H1 (cell line): ENCODE data around the gene YIF1B. TPM values are rescaled to one million over a fixed set of nuclear protein-coding genes. Genes with fewer than 3 reads are reported as not detected.

Source experiments
- CTCF ChIA-PET: fragments of 300-600 bp; sonication (Branson Sonifier 250); formaldehyde crosslinking; loops from one replicate; lab custom pipeline; 2021; ENCODE audit not compliant: partially characterized antibody; lab: Charles Lee
- POLR2A ChIA-PET: fragments of 300-600 bp; sonication (Branson Sonifier 250); formaldehyde crosslinking; loops from one replicate; lab custom pipeline; 2021; ENCODE audit warnings: inconsistent platforms; ENCODE audit not compliant: partially characterized antibody; lab: Charles Lee
- DNase-seq, 2 experiments: peaks; one replicate each; pipeline versions ENCODE4 v3.0.0 to v3.0.0-alpha.2; 2010 to 2022; ENCODE audit warnings: low spot score in 2 of 2, low read depth in 1 of 2, mixed read lengths in 1 of 2
- FAIRE-seq: peaks from 2 replicates; lab custom pipeline; 2011; peaks lifted over from hg19 to GRCh38; lab: Jason Lieb, UNC
- H2AFZ ChIP-seq: 2 replicates; pipeline ENCODE4 v1.8.1; 2012; ENCODE audit warnings: low read length, inconsistent platforms
- H2AK5ac ChIP-seq: 2 replicates; pipeline ENCODE4 v1.6.1; 2013; ENCODE audit warnings: low read depth, low read length
- H2BK120ac ChIP-seq: replicated peaks from 2 replicates; pipeline ENCODE3; 2013; ENCODE audit warnings: low read depth, low read length, inconsistent platforms
- H2BK12ac ChIP-seq: 2 replicates; pipeline ENCODE4 v1.6.1; 2013; ENCODE audit warnings: low read depth, low read length
- H2BK15ac ChIP-seq: 2 replicates; pipeline ENCODE4 v1.6.1; 2013; ENCODE audit warnings: low read length
- H2BK20ac ChIP-seq: 2 replicates; pipeline ENCODE4 v1.6.1; 2013; ENCODE audit warnings: low read length
- H2BK5ac ChIP-seq: 2 replicates; pipeline ENCODE4 v1.6.1; 2013; ENCODE audit warnings: low read depth, low read length
- H3K14ac ChIP-seq: 2 replicates; pipeline ENCODE4 v1.6.1; 2013; ENCODE audit warnings: inconsistent platforms; ENCODE audit not compliant: insufficient read length
- H3K18ac ChIP-seq: 2 replicates; pipeline ENCODE4 v1.6.1; 2013; ENCODE audit warnings: low read length; ENCODE audit errors: extremely low read depth
- H3K23ac ChIP-seq: 2 replicates; pipeline ENCODE4 v1.6.1; 2013; ENCODE audit warnings: inconsistent platforms; ENCODE audit not compliant: insufficient read length
- H3K23me2 ChIP-seq: 2 replicates; pipeline ENCODE4 v1.6.1; 2013; ENCODE audit warnings: low read depth, low read length
- H3K27ac ChIP-seq: 2 replicates; pipeline ENCODE4 v1.6.1; 2011; ENCODE audit warnings: low read depth, low read length, inconsistent platforms
- H3K27me3 ChIP-seq, 4 experiments: replicated peaks in 1 of 4; 1 replicate in 1 of 4; 2 replicates in 3 of 4; pipeline versions ENCODE4 v1.6.1 to v1.8.1; 2011 to 2013; ENCODE audit warnings: low read length in 3 of 4, mild to moderate bottlenecking in 3 of 4, inconsistent platforms in 2 of 4, mixed read lengths in 2 of 4, moderate library complexity in 1 of 4; ENCODE audit not compliant: control insufficient read depth in 3 of 4, insufficient read depth in 3 of 4; ENCODE audit errors: extremely low read depth in 1 of 4
- H3K36me3 ChIP-seq, 4 experiments: 2 replicates each; pipeline versions ENCODE4 v1.6.1 to v1.8.1; 2011 to 2013; ENCODE audit warnings: mild to moderate bottlenecking in 4 of 4, low read length in 3 of 4, moderate library complexity in 2 of 4, control low read depth in 1 of 4, inconsistent platforms in 1 of 4; ENCODE audit not compliant: insufficient read depth in 4 of 4, control insufficient read depth in 2 of 4
- H3K4ac ChIP-seq: replicated peaks from 2 replicates; pipeline ENCODE3; 2013; ENCODE audit warnings: low read length, low read depth, mixed read lengths, inconsistent platforms; ENCODE audit not compliant: insufficient read length
- H3K4me1 ChIP-seq, 4 experiments: replicated peaks in 1 of 4; 1 replicate in 1 of 4; 2 replicates in 3 of 4; pipeline versions ENCODE4 v1.6.1 to v1.8.1; 2011 to 2013; ENCODE audit warnings: low read length in 3 of 4, inconsistent platforms in 2 of 4, mixed read lengths in 1 of 4; ENCODE audit not compliant: insufficient read depth in 4 of 4, control insufficient read depth in 3 of 4
- H3K4me2 ChIP-seq, 2 experiments: 2 replicates each; pipeline versions ENCODE4 v1.6.1 to v1.8.1; 2011 to 2013; ENCODE audit warnings: low read depth in 2 of 2, low read length in 2 of 2, control low read depth in 1 of 2, inconsistent platforms in 1 of 2, mild to moderate bottlenecking in 1 of 2; ENCODE audit not compliant: insufficient read depth in 1 of 2
- H3K4me3 ChIP-seq, 4 experiments: fragments of 200-600, 300-600 bp in 1 of 4; sonication (generic), shearing (Covaris generic), sonication (Bioruptor Twin) in 1 of 4; 2 replicates each; pipeline versions ENCODE4 v1.5.1 to v1.8.1; 2011 to 2016; ENCODE audit warnings: low read length in 4 of 4, low read depth in 3 of 4, control low read depth in 2 of 4, inconsistent platforms in 2 of 4, mild to moderate bottlenecking in 2 of 4, mixed read lengths in 1 of 4, moderate library complexity in 1 of 4; ENCODE audit not compliant: insufficient read depth in 2 of 4; ENCODE audit errors: extremely low read depth in 1 of 4
- H3K56ac ChIP-seq: replicated peaks from 2 replicates; pipeline ENCODE3; 2013; ENCODE audit warnings: low read depth, mild to moderate bottlenecking, mixed read lengths, low read length, inconsistent platforms; ENCODE audit not compliant: insufficient read length
- H3K79me1 ChIP-seq: 2 replicates; pipeline ENCODE4 v1.6.1; 2013; ENCODE audit warnings: low read depth, low read length, control low read depth
- H3K79me2 ChIP-seq, 2 experiments: 2 replicates each; pipeline versions ENCODE4 v1.6.1 to v1.8.1; 2012 to 2013; ENCODE audit warnings: low read length in 2 of 2, mild to moderate bottlenecking in 2 of 2, inconsistent platforms in 1 of 2; ENCODE audit not compliant: insufficient read depth in 2 of 2, control insufficient read depth in 1 of 2
- H3K9ac ChIP-seq, 4 experiments: replicated peaks in 1 of 4; 1 replicate in 1 of 4; 2 replicates in 3 of 4; pipeline versions ENCODE4 v1.6.1 to v1.8.1; 2011 to 2013; ENCODE audit warnings: low read depth in 3 of 4, low read length in 3 of 4, control low read depth in 2 of 4, mild to moderate bottlenecking in 2 of 4, moderate library complexity in 2 of 4, inconsistent platforms in 1 of 4; ENCODE audit errors: extremely low read depth in 1 of 4
- H3K9me3 ChIP-seq, 2 experiments: 2 replicates each; pipeline versions ENCODE4 v1.6.1 to v1.8.1; 2012 to 2013; ENCODE audit warnings: mild to moderate bottlenecking in 2 of 2, moderate library complexity in 2 of 2, control low read depth in 1 of 2, inconsistent platforms in 1 of 2, low read depth in 1 of 2, low read length in 1 of 2, mixed read lengths in 1 of 2; ENCODE audit not compliant: insufficient read depth in 2 of 2
- H4K20me1 ChIP-seq, 2 experiments: replicated peaks in 1 of 2; 2 replicates each; pipeline versions ENCODE3 to v1.8.1; 2011 to 2013; ENCODE audit warnings: inconsistent platforms in 2 of 2, low read length in 2 of 2, mild to moderate bottlenecking in 1 of 2; ENCODE audit not compliant: insufficient read depth in 2 of 2, control insufficient read depth in 1 of 2
- H4K5ac ChIP-seq: 2 replicates; pipeline ENCODE4 v1.6.1; 2013; ENCODE audit warnings: low read length, low read depth, mixed read lengths, inconsistent platforms; ENCODE audit not compliant: insufficient read length
- H4K8ac ChIP-seq: 2 replicates; pipeline ENCODE4 v1.8.0; 2013; ENCODE audit warnings: mild to moderate bottlenecking, moderate library complexity, low read length, inconsistent platforms; ENCODE audit not compliant: insufficient read depth; ENCODE audit errors: extremely low read depth
- H4K91ac ChIP-seq: replicated peaks from 2 replicates; pipeline ENCODE3; 2013; ENCODE audit warnings: low read length, mixed read lengths, inconsistent platforms; ENCODE audit not compliant: insufficient read length
- BACH1 ChIP-seq: IDR thresholded peaks from 2 replicates; pipeline ENCODE4 v1.6.1; 2012; ENCODE audit warnings: low read length, improper control_type of control experiment
- CBX5 ChIP-seq: fragments of 300-800, 300-1000 bp; sonication (generic); IDR thresholded peaks from 2 replicates; pipeline ENCODE4 v1.7.1; 2016; ENCODE audit warnings: antibody characterized with exemption, low read length, low read depth
- CTCF ChIP-seq, 3 experiments: IDR thresholded peaks; 1 replicate in 2 of 3; 2 replicates in 1 of 3; pipeline versions ENCODE4 v1.5.1 to v1.6.1; 2011; ENCODE audit warnings: low read length in 3 of 3, mild to moderate bottlenecking in 3 of 3, inconsistent platforms in 2 of 3, low read depth in 1 of 3, moderate library complexity in 1 of 3; ENCODE audit not compliant: insufficient read depth in 1 of 3; ENCODE audit errors: control extremely low read depth in 1 of 3
- EZH2 ChIP-seq: fragments of 200-600 bp; sonication (generic); IDR thresholded peaks from 2 replicates; pipeline ENCODE4 v1.7.1; 2012; ENCODE audit warnings: low read depth, mild to moderate bottlenecking, moderate library complexity, low read length, inconsistent platforms; ENCODE audit not compliant: severe bottlenecking
- JUN ChIP-seq: IDR thresholded peaks from 2 replicates; pipeline ENCODE4 v1.6.1; 2011; ENCODE audit warnings: low read depth, mild to moderate bottlenecking, improper control_type of control experiment, low read length
- KDM4A ChIP-seq: IDR thresholded peaks from one replicate; pipeline ENCODE4 v1.7.1; 2012; ENCODE audit warnings: low read depth, mild to moderate bottlenecking, moderate library complexity, low read length, inconsistent platforms; ENCODE audit not compliant: severe bottlenecking
- RBBP5 ChIP-seq: IDR thresholded peaks from 2 replicates; pipeline ENCODE4 v1.7.1; 2012; ENCODE audit warnings: low read depth, mild to moderate bottlenecking, inconsistent platforms, low read length, moderate library complexity, borderline replicate concordance
- SIRT6 ChIP-seq: IDR thresholded peaks from one replicate; pipeline ENCODE4 v1.7.1; 2012; ENCODE audit warnings: low read length, inconsistent platforms
- SP1 ChIP-seq: IDR thresholded peaks from 2 replicates; pipeline ENCODE4 v1.6.1; 2011; ENCODE audit warnings: low read depth, low read length
- SP4 ChIP-seq: IDR thresholded peaks from 2 replicates; pipeline ENCODE4 v1.6.1; 2012; ENCODE audit warnings: low read length, inconsistent platforms
- SRF ChIP-seq: IDR thresholded peaks from 2 replicates; pipeline ENCODE4 v1.6.1; 2011; ENCODE audit warnings: mild to moderate bottlenecking, low read depth, low read length, moderate library complexity
- TAF7 ChIP-seq: optimal IDR thresholded peaks from 2 replicates; pipeline ENCODE3; 2011; ENCODE audit warnings: low read depth, mild to moderate bottlenecking, inconsistent platforms, low read length, moderate library complexity, borderline replicate concordance
- WGBS, 2 experiments: shearing (Covaris generic) in 1 of 2; methylation state at CpG; one replicate each; pipeline versions ENCODE4 v1.1.6 to v1.1.7; 2013 to 2015; ENCODE audit warnings: low lambda C conversion rate in 2 of 2, mixed read lengths in 2 of 2, inconsistent platforms in 1 of 2, low coverage in 1 of 2, missing lambda C conversion rate in 1 of 2; ENCODE audit not compliant: insufficient replicate concordance in 2 of 2, insufficient coverage in 1 of 2, insufficient read length in 1 of 2; ENCODE audit errors: extremely low coverage in 1 of 2, missing lambda C conversion rate in 1 of 2; 5-methylcytosine and 5-hydroxymethylcytosine counted together
- polyA plus RNA-seq, 7 experiments: library from polyadenylated mRNA; depleted of rRNA in 3 of 7; stranded (reverse) in 5 of 7; unstranded in 2 of 7; fragments of >200 nt in 5 of 7; fragments of 200-250 nt in 2 of 7; gene quantifications; 1 replicate in 5 of 7; 2 replicates in 1 of 7; 4 replicates in 1 of 7; pipeline versions ENCODE4 v1.2.1 to v1.2.3, GENCODE V29; 2011 to 2013; ENCODE audit warnings: missing spikeins in 2 of 7, mixed read lengths in 2 of 7
- total RNA-seq: library from RNA; stranded (reverse); fragmentation: NEBNext Ultra II Directional; extraction: Animal tissue kit (Norgen Biotek cat#: 25700); gene quantifications from 2 replicates; pipeline ENCODE4 v1.2.1, GENCODE V29; 2021

The YIF1B gene
- total and polyA plus RNA-seq, 2 of the 8 experiments (the other 6 are each of a cell fraction or from before 2014, with no cell fraction given), result 89.6 to 305 TPM

- Histone ChIP-seq H3K23me2 (no peaks in the 10 kb centered on the region), H2AFZ (no peak overlapping the region), H3K79me1 (peaks cover 16% of the 10 kb centered on the region), H3K9me3 (no peaks in the 10 kb centered on the region), H2AK5ac (no peak overlapping the region), H2BK5ac (no peak overlapping the region), H2BK12ac (no peak overlapping the region), H3K23ac (no peak overlapping the region), H3K56ac (no peak overlapping the region), H3K14ac (no peak overlapping the region), H3K36me3 (peaks cover 10 to 48% (median 31%) of the 10 kb centered on the region in 4 experiments; a peak in 7 of 8 replicates), H3K9ac (no peak overlapping the region; a peak in 1 of 7 replicates), H3K18ac (no peak overlapping the region), H4K5ac (no peak overlapping the region), H2BK120ac (no peak overlapping the region), H4K20me1 (peaks cover 15 to 23% of the 10 kb centered on the region in 2 experiments), H2BK20ac (no peak overlapping the region), H3K4ac (no peak overlapping the region), H3K4me1 (no peaks in the 10 kb centered on the region), H3K27me3 (no peaks in the 10 kb centered on the region), H3K27ac (no peak overlapping the region), H4K91ac (no peak overlapping the region), H3K79me2 (peaks cover 3 to 28% of the 10 kb centered on the region in 2 experiments; a peak in 3 of 4 replicates), H4K8ac (no peak overlapping the region), H3K4me3 (no peak overlapping the region), H3K4me2 (no peak overlapping the region), H2BK15ac (no peak overlapping the region)
- DNase-seq (no peak), FAIRE-seq (no peak)
- ChIA-PET POLR2A (interaction anchor here (0.6 to 2.5 kb wide), 7 partner anchors 8 to 153 kb away, joined by 3 to 10 read pairs (median 4); partner anchors contain the start of gene SPINT2), CTCF (interaction anchor here (0.5 to 2.3 kb wide), 10 partner anchors 10 to 191 kb away, joined by 3 to 10 read pairs (median 5); no protein-coding TSS in a partner anchor)
- 88% methylated on average over 5 of the region's 5 CpGs; no CpG with 5 or more reads in 1 of the 2 experiments for WGBS, 2 experiments
- no peak for TF ChIP-seq BACH1
- no peak for TF ChIP-seq SRF
- no peak for TF ChIP-seq EZH2
- TF ChIP-seq RBBP5, result no peak
- TF ChIP-seq SP1, result no peak
- TF ChIP-seq JUN, result no peak
- TF ChIP-seq TAF7, result no peak
- no peak for TF ChIP-seq CBX5
- TF ChIP-seq KDM4A, result no peak
- no peak for TF ChIP-seq SIRT6
- TF ChIP-seq SP4, result no peak
- TF ChIP-seq CTCF (IDR thresholded peaks at IDR 0.05; ENCODE audit: control extremely low read depth in 1 of 3, insufficient read depth in 1 of 3, low read depth in 1 of 3, low read length in 3 of 3), result no peak
Measured at GRCh38 chr19:38285567-38285966, 30.2 kb downstream of the YIF1B start.
